CD4-positive, alpha-beta T cell treated with Interleukin-6 for 4 hours (primary cell): ENCODE measurements around the gene SCYGR3.
"Not testable (repeated sequence)": the region's sequence is repeated elsewhere in the genome, so short reads cannot be mapped to it uniquely, and the experiment has no call there.

Experiments
- DNase-seq: peaks from one replicate; pipeline ENCODE4 v3.0.0-alpha.2; 2020; ENCODE audit warnings: mixed read lengths

Gene SCYGR3

DNA sequence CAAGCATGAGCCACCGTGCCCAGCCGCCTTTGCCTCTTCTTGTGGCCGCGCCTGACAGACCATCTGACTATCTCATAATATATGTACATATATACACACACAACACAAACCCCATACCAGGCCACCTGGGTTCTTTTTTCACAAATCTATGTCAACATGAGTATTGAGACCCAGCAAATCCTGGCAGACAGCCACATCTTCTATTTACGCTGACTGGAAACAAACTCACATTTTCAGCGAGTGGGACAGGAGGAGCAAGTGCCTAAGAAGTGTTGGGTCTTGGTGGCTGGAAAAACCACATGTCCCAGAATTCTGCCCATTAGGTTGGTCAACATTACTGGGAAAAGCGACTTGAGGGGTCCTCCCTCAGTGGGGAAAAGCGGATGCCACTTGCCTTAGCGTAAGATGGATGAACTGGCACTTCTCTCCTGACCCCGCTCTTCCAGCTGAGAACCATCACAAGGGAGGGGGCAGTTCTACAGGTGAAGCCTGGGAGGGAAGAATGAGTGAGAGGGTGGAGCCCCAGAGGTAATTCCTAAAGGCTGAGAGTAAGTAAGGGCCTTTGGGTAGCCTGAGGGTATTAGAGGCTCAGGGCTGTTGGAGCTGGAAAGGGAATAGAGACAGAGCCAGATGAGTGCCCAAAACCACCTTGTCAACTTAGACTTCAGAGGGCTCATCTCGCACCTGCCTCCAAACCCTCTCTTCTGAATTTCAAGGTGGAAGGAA is 1.9 kb downstream of the SCYGR3 start:
- DNase-seq = no peak

DNA sequence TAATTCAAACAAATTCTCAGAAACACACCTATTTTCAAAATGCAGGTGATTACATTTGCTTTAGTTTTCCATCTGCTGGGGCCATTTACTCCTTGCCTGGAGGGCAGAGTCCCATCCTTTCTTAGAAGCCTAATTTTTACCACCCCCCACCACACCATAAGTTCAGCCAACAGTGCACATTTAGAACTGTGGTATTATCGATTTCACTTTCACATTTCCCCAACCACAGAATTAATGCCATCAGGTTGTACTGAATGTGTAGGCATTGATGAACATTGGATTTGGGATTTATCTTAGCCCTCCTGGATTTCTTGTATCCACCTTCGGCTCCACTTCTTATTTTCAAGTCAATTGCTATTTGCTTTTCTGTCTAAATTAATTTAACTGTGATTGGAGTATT is 4.5 kb downstream of the SCYGR3 start:
- no peak for DNase-seq

DNA sequence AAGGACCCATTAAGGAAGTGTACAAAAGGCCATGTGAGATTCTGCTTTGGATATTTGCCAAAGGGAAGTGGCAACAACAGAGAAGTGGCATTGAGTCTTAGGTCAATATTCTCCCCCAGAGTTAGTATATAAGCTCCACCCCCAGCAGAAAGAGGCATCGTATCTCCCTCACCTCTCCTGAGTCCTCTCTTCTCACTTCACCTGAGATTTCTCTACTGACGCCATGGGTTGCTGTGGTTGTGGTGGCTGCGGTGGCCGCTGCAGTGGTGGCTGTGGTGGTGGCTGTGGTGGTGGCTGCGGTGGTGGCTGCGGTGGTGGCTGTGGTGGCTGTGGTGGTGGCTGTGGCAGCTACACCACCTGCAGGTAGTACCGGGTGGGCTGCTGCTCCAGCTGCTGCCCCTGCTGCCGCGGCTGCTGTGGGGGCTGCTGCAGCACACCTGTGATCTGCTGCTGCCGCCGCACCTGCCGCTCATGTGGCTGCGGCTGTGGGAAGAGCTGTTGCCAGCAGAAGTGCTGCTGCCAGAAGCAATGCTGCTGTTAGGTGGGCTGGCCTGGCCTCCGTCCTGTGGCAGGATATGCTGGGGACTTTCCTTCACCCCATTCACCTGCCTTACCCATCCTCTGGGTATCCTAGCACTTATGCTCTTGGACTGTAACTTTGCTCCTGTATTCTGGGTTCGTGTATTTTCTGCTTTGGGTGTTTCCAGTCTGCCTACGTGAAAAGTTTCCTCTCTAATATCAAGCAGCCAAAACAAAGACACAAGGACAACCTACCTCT is 5.9 kb downstream of the SCYGR3 start:
- DNase-seq = no peak

DNA sequence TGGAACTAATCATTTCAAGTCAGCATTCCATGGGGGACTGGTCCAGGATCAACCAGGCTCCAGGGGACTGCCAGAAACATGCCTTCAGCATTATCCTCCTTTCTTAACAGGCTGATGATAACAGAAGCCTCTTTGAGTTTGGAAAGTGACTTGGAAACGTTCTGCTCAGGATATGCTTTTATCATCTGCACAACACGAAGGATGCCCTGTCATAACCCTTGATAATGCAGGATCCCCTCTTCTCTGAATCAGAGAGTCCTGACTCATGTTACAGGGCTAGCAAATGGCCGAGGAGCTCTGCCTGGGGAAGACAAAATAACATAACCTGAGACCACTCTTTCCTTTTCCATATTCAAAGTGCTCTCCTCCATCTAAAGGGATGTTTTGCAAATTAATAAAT is 6.7 kb downstream of the SCYGR3 start:
- DNase-seq = no peak

DNA sequence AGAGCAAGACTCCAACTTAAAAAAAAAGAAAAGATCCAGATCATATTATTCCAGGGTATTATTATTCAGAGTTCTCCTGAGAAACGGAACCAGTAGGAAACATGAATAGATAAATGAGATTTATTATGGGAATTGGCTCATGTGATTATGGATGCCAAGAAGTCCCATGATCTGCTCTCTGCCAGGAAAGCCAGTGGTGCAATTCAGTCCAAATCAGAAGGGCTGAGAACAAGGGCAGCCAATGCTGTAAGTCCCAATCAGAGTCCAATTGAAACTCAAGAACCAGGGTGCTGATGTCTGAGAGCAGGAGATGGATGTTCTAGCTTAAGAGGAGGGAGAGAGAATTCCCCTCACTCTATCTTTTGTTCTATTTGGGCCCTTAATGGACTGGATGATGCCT is 8.2 kb downstream of the SCYGR3 start:
- DNase-seq = no peak

DNA sequence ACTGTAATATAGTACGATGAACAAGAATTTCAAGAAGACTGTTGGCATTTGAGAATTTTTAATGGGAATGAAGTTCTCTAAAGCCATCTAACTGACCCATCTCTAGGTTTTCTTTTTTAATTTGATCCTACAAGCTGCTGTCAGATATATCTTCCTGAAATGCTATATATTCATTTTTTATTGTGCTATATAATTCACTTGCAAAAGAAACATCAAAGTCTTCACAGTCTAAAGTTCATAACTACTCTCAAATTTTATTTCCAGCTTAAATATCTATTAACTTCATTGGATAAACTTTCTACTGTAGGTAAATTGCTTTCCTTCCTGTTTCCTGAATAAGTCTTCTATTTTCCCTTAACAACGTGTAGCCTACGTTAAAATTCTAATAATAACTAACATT is 12.3 kb downstream of the SCYGR3 start:
- no peak for DNase-seq

DNA sequence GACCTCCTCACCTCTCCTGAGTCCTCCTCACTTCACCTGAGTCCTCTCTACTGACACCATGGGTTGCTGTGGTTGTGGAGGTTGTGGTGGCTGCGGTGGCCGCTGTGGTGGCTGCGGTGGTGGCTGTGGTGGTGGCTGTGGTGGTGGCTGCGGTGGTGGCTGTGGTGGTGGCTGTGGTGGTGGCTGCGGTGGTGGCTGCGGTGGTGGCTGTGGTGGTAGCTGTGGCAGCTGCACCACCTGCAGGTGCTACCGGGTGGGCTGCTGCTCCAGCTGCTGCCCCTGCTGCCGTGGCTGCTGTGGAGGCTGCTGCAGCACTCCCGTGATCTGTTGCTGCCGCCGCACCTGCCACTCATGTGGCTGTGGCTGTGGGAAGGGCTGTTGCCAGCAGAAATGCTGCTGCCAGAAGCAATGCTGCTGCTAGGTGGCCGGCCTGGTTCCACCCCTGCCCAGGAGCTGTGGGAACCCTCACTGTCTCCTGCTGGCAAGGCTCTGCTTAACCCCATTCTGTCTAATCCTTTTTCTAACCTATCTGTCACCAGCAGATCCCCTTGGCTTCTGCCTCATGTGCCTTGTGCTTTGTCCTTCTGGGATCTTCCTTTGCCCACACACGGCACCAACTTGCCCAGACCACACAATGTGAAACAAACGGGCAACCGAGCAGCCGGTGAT is 15.7 kb downstream of the SCYGR3 start, which contains the start of gene SCYGR2:
SCYGR2 (plus strand) TSS at position 59 of the 669 bp plus-strand sequence; CDS start at position 59, 0 bp downstream.
- not testable (repeated sequence) for DNase-seq

DNA sequence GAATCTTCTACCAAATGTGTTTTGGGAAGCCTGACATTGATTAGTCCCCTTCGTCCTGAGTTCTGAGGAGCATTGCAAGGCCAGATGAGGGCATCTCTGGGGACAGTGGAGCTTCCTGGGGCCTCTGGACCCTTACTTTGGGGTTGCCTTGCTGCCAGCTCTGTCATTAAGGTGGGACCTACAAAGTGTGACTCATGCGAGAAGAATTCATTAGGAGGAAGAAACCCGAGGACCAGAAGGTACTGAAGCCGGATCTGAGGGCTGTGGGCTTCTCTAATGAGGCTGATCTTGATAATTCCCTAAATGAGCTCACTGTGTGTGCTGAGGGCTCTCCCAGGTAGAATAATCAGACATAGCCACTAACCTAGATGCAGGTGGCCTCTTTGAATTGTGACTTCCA is 16.6 kb downstream of the SCYGR3 start:
- no peak for DNase-seq

DNA sequence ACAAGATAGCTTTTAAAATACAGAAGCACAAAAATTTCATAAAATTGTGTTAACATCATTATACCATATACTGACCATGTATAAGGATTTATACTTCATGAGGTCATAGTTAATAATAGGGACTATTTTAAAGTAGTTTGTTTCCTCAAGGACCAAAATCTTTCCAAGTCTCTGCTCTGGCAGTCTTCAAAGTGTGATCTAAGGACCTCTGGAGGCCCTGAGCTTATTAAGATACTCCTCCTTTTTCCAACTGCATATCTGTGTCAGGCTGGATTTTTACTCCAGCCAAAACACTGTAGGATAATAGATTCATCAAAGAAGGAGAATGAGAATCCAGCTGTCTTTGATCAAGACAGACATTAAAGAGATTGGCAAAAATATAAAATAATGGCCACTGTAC is 17.6 kb downstream of the SCYGR3 start:
- no peak for DNase-seq

DNA sequence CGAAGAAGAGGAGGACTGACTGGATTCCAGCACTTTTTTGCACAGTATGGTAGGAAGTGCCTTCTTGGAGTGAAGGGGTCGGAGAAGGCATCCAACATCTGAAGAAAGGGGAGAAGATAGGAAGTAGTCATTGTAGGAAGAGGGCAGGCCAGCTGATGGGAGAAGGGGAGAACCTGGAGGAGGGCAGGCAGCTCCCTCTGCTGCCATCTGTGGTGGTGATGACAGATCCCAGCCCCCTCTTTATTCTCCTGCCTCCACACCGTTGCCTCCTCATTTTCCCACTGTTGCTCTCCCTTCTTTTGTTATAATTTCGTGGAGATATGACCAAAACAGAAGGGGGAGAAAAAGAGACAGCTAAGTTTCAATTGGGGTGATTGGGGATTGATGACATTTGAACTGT is 18.8 kb downstream of the SCYGR3 start:
- no peak for DNase-seq

DNA sequence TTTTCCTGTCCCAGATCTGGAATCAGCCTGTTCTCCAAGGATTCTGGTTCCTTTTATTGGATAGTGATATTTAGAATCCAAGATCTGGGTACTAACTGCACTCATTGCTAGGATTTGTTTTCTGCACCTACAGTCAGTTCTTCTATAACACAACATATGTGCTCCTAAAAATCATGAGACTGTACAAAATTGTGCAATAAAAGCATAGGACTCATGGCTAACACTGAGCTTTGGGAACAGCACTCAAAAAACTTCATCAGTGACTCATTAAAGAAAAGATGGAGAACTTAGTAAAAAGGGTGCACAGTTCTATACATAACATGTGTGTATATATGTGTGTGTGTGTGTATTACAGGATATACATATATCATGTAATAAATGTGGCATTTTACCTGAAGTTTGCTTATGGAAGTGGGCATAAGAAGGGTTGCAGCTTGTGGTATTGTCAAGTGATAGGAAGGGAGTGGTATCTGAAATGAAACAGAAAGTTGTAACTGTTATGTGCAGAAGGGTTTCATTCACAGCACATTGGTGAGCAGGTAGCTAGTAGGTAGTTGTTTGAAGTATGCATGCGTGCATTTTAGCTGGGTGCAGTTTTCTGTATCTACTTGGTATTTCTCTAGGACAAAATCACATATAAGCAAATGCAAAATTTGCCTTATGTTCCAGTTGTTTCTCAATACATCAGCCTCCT is 21.8 kb downstream of the SCYGR3 start:
- no peak for DNase-seq

DNA sequence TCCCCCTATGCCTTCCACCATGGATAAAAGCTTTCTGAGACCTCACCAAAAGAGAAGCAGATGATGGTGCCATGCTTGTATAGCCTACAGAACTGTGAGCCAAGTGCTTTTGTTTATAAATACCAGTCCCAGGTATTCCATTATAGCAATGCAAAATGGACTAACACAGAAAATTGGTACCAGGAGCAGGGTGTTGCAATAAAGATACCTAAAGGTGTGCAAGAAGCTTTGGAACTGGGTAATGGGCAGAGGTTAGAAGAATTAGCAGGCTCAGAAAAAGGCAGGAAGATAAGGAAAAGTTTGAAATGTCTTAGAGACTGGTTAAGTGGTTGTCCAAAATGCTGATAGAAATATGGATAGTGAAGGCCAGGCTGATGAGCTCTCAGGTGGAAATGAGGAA is 32.3 kb downstream of the SCYGR3 start:
- DNase-seq = no peak

DNA sequence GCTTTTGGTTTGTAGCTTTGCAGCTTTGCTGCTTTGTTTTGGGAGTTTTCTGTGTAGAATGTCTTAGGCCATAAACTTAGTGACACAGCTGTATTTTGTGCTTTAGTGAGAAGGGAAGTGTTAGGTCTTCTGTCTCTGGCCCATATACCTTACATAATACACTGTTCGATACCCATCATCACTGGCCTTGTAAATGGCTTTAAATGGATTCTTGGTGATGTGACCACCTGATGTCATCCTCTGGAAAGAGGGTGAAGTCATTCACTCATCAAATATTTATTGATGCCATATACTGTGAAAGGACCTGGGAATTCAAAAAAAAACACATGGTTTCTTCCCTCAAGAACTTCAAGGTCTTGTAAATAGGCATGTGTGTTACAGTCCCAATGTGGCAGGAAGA is 34.8 kb downstream of the SCYGR3 start:
- no peak for DNase-seq

DNA sequence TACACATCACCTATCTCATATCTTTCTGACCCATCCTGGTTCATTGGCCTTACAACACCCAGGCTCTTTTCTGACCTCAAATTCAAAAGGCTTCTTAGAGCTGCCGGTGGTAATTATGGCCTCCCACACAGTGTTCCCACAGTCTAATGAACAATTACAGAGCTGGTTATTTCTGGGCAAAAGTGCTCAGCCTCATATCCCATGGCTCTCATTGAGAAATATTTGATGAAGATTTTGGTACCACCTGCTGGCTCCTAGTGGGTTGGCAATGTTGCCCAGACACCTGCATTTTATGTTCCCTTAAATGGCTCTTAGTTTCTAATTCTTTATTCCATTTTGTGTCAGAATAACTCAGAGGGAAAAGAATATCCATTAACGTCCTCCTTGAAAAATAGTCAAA is 36.0 kb downstream of the SCYGR3 start:
- no peak for DNase-seq

DNA sequence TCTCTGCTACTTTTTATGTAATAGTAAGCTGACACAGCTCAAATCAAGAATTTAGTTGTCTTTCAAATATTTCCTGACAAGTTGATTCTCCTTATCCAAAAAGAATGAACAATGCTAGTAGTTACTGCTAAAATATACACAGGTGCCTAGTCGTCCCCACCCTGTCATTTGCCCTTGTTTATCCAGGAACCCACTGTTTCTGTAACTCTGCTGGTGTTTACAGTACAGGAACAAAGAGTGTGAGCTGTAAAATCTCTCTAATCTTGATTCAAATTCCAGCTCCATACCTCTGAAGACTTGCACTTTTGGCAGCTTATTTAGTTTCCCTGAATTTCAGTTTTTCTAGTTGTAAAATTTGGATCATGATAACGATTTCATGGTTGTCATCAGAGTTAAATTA is 37.1 kb downstream of the SCYGR3 start:
- DNase-seq = no peak

DNA sequence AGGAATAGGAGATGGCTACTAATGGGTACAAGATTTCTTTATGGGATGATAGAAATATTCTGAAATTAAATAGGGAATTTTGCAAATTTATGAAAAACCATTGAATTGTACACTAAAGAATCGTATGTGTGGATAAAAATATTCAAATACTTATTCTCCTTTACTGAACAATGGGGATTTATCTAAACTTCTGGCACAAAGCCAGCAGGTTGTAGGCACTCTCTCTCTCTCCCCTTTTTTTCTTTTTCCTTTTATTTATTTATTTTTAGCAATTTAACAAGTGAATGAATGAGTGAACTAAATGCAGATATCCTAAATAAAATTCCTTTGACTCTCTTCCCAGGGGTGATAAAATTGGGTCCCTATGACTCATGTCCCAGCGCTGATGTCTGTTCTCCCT is 37.8 kb downstream of the SCYGR3 start:
- no peak for DNase-seq

DNA sequence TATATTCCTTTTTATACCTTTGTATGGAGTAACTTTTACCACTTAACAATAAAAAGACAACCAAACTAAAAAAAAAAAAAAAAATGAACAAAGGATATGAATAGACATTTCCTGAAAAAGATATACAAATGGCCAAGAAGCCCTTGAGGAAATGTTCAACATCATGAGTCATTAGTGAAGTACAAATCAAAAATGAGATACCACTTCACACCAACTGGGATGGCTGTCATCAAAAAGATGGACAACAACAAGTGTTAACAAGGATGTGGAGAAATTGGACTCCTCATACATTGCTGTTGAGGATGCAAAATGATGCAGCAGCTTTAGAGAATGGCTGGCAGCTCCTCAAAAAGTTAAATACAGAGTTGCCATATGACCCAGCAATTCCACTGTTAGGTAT is 38.5 kb downstream of the SCYGR3 start:
- DNase-seq = no peak

DNA sequence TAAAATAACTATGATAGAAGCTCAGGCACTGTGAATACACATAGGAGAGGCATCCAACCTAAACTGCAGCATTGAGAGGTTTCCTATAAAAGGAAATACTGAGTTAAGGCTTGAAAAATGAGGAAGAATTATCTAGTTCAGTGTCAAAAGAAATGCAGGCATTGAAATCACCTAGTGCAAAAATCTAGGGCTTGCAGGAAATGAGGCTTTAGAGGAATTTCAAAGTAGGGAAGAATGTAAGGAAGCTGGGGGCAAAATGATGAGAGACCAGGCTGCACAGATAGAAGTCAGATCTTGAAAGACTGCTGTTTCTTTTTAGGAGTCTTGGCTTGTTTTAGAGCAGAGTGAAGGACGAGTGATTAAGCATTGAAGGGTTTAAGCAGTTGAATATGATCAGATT is 44.0 kb downstream of the SCYGR3 start:
- no peak for DNase-seq

DNA sequence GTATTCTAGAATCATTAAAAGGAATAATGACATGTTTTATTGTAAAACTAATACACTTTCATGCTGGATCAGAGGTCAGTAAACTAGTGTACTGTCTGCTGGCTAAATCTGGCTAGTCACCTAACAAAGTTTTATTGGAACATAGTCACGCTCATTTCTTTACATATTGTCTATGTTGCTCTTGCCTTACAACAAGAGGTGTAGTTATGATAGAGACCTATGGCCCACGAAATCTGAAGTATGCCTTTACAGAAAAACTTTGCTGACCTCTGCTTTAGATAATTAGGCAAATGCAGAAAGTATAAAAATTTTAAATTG is 45.8 kb downstream of the SCYGR3 start:
- DNase-seq = no peak

DNA sequence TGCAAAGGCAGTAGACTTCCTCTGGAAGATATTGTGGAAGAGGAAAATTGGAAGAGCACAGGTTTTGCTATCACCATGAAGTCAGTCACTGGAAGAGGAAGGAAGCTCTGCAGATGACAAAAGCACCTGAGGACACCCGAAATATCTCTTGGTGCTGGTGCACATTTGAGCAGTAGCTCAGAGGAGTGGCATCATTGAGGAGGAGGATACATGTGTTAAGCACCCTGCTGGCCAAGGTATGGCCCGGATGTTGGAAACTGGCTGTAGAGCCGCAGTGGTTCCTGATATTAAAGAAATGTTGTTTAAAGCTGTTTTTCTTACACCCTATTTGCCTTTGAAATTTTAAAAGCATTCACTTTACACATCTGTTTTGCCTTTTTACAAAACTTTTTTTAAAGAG is 48.6 kb downstream of the SCYGR3 start:
- no peak for DNase-seq

DNA sequence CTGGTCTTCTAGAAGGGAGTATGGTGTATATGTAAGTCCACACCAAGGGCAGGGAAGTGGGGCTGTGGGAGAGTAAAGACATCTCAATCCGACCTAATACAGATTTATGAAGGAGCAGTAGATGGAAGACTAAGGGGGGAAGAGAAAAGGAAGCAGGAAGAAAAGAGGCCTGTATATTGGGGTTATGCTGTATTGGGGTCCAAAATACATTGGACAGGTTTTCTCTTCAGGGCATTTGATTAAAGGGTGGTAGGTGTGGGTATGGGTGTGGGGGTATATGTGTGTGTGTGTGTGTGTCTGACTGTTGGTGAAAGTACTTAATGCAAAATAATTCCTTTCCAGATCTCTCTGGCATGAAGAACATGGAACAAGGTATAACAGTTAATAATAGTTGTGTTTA is 49.6 kb downstream of the SCYGR3 start:
- no peak for DNase-seq
